Fibroblast of lung (primary cell): ENCODE data around the gene HMGCS2.

Experiments used
- CTCF ChIP-seq, 2 donors: IDR thresholded peaks in 1 of 2; conservative IDR thresholded peaks in 1 of 2; 1 replicate in 1 of 2; 2 replicates in 1 of 2; pipeline ENCODE4 v1.5.1; 2011 to 2012; ENCODE audit warnings: low read length in 2 of 2, control low read depth in 1 of 2, inconsistent platforms in 1 of 2, low read depth in 1 of 2, mild to moderate bottlenecking in 1 of 2
- EZH2 ChIP-seq: IDR thresholded peaks from 2 replicates; pipeline ENCODE4 v1.5.1; 2012; ENCODE audit warnings: low read length, control low read depth, mild to moderate bottlenecking; ENCODE audit errors: missing control alignments

GRCh38 chr1:119781434-119782210 is 12.9 kb upstream of the HMGCS2 start:
- TF ChIP-seq EZH2 (no peak), CTCF (conservative IDR thresholded peaks at IDR 0.05 in 1 of 2, IDR thresholded peaks at IDR 0.05 in 1 of 2; ENCODE audit: low read depth in 1 of 2, low read length in 2 of 2) (no peak)
